Right lobe of liver (tissue), 6 donors: ENCODE data around the gene PIM2. TPM values are rescaled to one million over a fixed set of nuclear protein-coding genes. Genes with fewer than 3 reads are reported as not detected.

Experiments used
- ATAC-seq, 4 donors: fragments of 200-7000 bp; cut with Tn5 transposase; one replicate each; pipeline ENCODE4 v1.9.1; 2020; ENCODE audit warnings: mild to moderate bottlenecking in 4 of 4, moderate library complexity in 4 of 4
- DNase-seq, 3 donors: peaks; one replicate each; pipeline ENCODE4 v3.0.0-alpha.2; 2020
- H3K27ac ChIP-seq, 3 donors: fragments of 200-600 bp; one replicate each; pipeline ENCODE4 v1.8.0; 2022
- H3K27me3 ChIP-seq, 2 donors: fragments of 200-600 bp; one replicate each; pipeline ENCODE4 v1.8.0; 2022
- H3K36me3 ChIP-seq, 4 donors: fragments of 200-600 bp; sonication (generic) in 1 of 4; one replicate each; pipeline versions ENCODE4 v1.5.1 to v1.8.0; 2017 to 2022; ENCODE audit warnings: control low read depth in 1 of 4
- H3K4me1 ChIP-seq, 4 donors: fragments of 200-600 bp; sonication (generic) in 1 of 4; one replicate each; pipeline versions ENCODE4 v1.5.1 to v1.8.0; 2017 to 2022; ENCODE audit warnings: control low read depth in 1 of 4
- H3K4me3 ChIP-seq, 3 donors: fragments of 200-600 bp; one replicate each; pipeline ENCODE4 v1.8.0; 2022
- H3K9me3 ChIP-seq, 4 donors: fragments of 200-600 bp; sonication (generic) in 1 of 4; one replicate each; pipeline versions ENCODE4 v1.5.1 to v1.8.0; 2017 to 2022; ENCODE audit warnings: control low read depth in 1 of 4
- CTCF ChIP-seq, 4 donors: fragments of 200-600 bp in 3 of 4; fragments of 450-650 bp in 1 of 4; IDR thresholded peaks; one replicate each; pipeline versions ENCODE4 v1.5.1 to v1.8.0; 2016 to 2022; ENCODE audit warnings: antibody characterized with exemption in 4 of 4, mild to moderate bottlenecking in 2 of 4
- POLR2A ChIP-seq: fragments of 450-650 bp; IDR thresholded peaks from one replicate; pipeline ENCODE4 v1.6.1; 2017; ENCODE audit warnings: antibody characterized with exemption, mild to moderate bottlenecking
- WGBS: methylation state at CpG from one replicate; pipeline ENCODE4 v1.1.6; 2018; ENCODE audit warnings: low coverage, low lambda C conversion rate; ENCODE audit not compliant: insufficient coverage; ENCODE audit errors: missing lambda C conversion rate; 5-methylcytosine and 5-hydroxymethylcytosine counted together
- intact Hi-C, 2 donors: fragments of 100-400 bp; cut with DNase I; formaldehyde crosslinking; loops; one replicate each; pipeline versions ENCODE4 v1.11.2 to v1.14.1; 2022
- total RNA-seq, 6 experiments: library from RNA; depleted of rRNA in 2 of 6; stranded (reverse); fragments of >200 nt in 2 of 6; fragmentation: NEBNext Ultra II Directional in 3 of 6; extraction: Animal tissue kit (Norgen Biotek cat#: 25700) in 3 of 6; gene quantifications; one replicate each; pipeline versions ENCODE4 v1.1.0 to v1.2.4, GENCODE V29; 2016 to 2023
- donor health status: DM: no; HTN: yes; CAD: no.
- donor health status: DM: no; HTN: no; CAD: no.
- donor health status: DM: no; HTN: no; CAD: no.
- donor health status: DM: no; HTN: yes; CAD: no.
- donor health status: DM: no; HTN: yes; CAD: no.

The PIM2 gene
- total RNA-seq, 6 experiments from 2014 or later: 1.7 to 8.8 (median 6.8) TPM

- ATAC-seq (no peak), DNase-seq (no peak)
- Histone ChIP-seq H3K36me3 (peaks cover 0 to 3% (median 2%) of the 10 kb centered on the region in 4 donors), H3K4me3 (peak overlapping the region; percentile 49 to 58 (median 51)), H3K27ac (peak overlapping the region; percentile 63 to 67 (median 65)), H3K27me3 (no peaks in the 10 kb centered on the region), H3K9me3 (no peaks in the 10 kb centered on the region), H3K4me1 (no peaks in the 10 kb centered on the region)
- 27% methylated on average over 9 of the region's 23 CpGs for WGBS
- intact Hi-C loops: no loop called here
- TF ChIP-seq POLR2A: no peak
- TF ChIP-seq CTCF (IDR thresholded peaks at IDR 0.05): no peak
Observed at GRCh38 chrX:48918301-48918642, 552 bp downstream of the PIM2 start.

DNA sequence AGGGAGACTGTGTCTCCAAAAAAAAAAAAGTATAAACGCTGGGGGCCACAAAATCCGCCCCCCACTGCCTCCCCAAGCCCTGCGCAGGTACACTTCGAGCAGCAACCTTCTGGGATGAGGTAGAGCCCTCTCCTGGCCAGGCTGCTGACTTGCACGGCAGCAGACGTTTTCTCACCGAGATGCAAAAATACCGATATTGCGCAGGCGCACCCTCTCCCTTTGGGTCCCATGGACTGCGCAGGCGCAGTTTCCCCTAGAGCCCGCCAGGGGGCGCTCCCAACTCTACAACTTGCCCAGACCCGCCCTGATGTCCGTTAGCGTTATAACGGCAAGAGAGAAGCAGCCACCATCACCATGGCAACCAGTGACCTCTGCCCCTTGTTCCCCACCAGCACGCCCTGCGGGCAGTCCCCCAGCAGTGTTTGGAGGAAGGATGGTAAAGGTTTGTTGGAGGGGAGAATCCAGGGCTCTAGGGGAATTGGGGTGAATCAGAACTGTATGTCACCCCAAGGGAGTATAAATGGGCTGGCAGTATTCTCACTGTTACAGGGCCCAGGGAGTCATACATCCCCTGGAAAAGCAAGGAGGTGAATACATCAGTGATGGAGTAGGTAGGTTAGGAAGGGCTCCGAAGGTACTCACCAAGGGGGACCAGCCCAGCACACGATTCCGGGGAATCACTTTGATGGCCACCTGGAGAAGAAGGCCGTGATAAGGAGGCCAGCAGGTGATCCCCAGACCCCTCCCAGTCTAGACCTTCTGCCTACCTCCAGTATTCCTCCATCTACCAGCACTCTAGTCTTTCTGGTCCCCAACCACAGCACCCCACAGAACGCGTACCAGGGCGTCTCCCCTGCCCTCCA, 1.5 kb downstream of the PIM2 start:
- Histone ChIP-seq H3K4me1 (no peaks in the 10 kb centered on the region), H3K27me3 (no peaks in the 10 kb centered on the region), H3K9me3 (no peaks in the 10 kb centered on the region), H3K36me3 (peaks cover 0 to 3% (median 0%) of the 10 kb centered on the region in 4 donors), H3K4me3 (no peak overlapping the region), H3K27ac (peak overlapping the region in 1 of 3 donors; percentile 6)
- TF ChIP-seq CTCF (IDR thresholded peaks at IDR 0.05) (peak; percentile 92 to 97 (median 93)), POLR2A (no peak)
- intact Hi-C loops: no loop called here
- DNase-seq: peak; percentile 88 to 93 (median 89)
- WGBS: 28% methylated on average over 17 of the region's 27 CpGs
- peak; percentile 73 to 83 (median 78) for ATAC-seq

DNA sequence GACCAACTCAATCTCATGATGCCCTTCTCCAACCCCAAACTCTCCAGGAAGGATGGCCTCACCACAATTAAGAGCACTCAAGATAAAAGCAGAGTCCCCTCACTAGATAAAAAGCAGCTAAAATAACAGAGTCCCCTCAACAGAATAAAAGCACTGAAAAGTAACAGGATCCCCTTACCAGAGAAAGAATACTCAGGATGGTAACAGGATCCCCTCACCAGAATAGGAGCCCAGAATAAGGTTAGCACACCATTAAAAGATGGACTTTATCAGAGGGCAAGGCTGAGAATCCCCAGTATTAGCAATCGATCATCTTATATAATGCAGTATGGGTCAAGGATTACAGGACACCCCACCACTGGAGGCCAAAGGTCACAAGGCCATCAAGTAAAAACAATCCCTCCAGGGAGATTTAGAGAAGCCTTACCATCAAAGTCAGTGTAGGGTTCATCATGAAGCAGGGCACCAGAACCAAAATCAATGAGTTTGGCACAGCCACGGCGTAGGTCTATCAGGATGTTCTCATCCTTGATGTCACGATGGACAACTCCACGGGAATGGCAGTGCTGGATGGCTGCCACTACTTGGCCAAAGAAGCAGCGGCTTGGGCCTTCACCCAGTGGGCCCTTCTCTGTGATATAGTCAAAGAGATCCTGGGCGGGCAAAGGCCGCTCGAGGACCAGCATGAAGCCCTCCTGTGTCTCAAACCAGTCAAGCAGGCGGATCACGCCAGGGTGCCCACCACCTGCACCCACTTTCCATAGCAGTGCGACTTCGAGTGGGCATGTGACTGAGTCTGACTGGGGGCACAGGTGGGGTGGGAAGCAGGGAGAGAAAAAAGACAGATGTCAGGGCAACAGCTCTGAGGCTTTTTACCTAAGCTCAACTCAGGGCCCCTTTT, 4.0 kb downstream of the PIM2 start:
- no peaks in the 10 kb centered on the region for H3K27me3 ChIP-seq
- no peak for ATAC-seq
- no peak overlapping the region for H3K27ac ChIP-seq
- no peak for DNase-seq
- no peaks in the 10 kb centered on the region for H3K4me1 ChIP-seq
- H3K36me3 ChIP-seq: peaks cover 0 to 3% (median 0%) of the 10 kb centered on the region in 4 donors
- H3K9me3 ChIP-seq: no peaks in the 10 kb centered on the region
- no peak overlapping the region for H3K4me3 ChIP-seq
- intact Hi-C loops: no loop called here
- TF ChIP-seq POLR2A (no peak), CTCF (IDR thresholded peaks at IDR 0.05) (no peak)
- 71% methylated on average over 8 of the region's 13 CpGs for WGBS

GRCh38 chrX:48913605-48914366, 5.0 kb downstream of the PIM2 start:
- H3K27ac ChIP-seq: no peak overlapping the region
- TF ChIP-seq POLR2A (no peak), CTCF (IDR thresholded peaks at IDR 0.05) (no peak)
- no peaks in the 10 kb centered on the region for H3K27me3 ChIP-seq
- ATAC-seq: no peak
- intact Hi-C loops: no loop called here
- 100% methylated on average over 1 of the region's 5 CpGs for WGBS
- H3K9me3 ChIP-seq: no peaks in the 10 kb centered on the region
- no peak overlapping the region for H3K4me3 ChIP-seq
- peaks cover 0 to 3% (median 0%) of the 10 kb centered on the region in 4 donors for H3K36me3 ChIP-seq
- H3K4me1 ChIP-seq: peaks cover 0 to 5% (median 0%) of the 10 kb centered on the region in 4 donors
- DNase-seq: no peak
